Left lung (tissue), 10 donors: ENCODE measurements around the gene BCORL1. TPM values are rescaled to one million over a fixed set of nuclear protein-coding genes. Genes with fewer than 3 reads are reported as not detected.

Source experiments
- ATAC-seq: fragments of 200-7000 bp; cut with Tn5 transposase; one replicate; pipeline ENCODE4 v1.9.1; 2020; ENCODE audit warnings: moderate library complexity
- DNase-seq, 4 donors: peaks; one replicate each; pipeline ENCODE4 v3.0.0-alpha.2; 2013 to 2020
- H3K27ac ChIP-seq, 2 donors: fragments of 200-600 bp; sonication (generic) in 1 of 2; one replicate each; pipeline versions ENCODE4 v1.5.0 to v1.8.0; 2020 to 2021
- H3K27me3 ChIP-seq, 2 donors: fragments of 200-600 bp; sonication (generic) in 1 of 2; one replicate each; pipeline versions ENCODE4 v1.5.0 to v1.8.0; 2020 to 2021
- H3K36me3 ChIP-seq, 2 donors: fragments of 200-600 bp; sonication (generic) in 1 of 2; one replicate each; pipeline versions ENCODE4 v1.5.0 to v1.8.0; 2020 to 2021
- H3K4me1 ChIP-seq, 2 donors: fragments of 200-600 bp; one replicate each; pipeline ENCODE4 v1.8.0; 2021
- H3K4me3 ChIP-seq, 2 donors: fragments of 200-600 bp; sonication (generic) in 1 of 2; one replicate each; pipeline versions ENCODE4 v1.5.0 to v1.8.0; 2020 to 2021; ENCODE audit warnings: mild to moderate bottlenecking in 1 of 2
- H3K9me3 ChIP-seq, 2 donors: fragments of 200-600 bp; sonication (generic) in 1 of 2; one replicate each; pipeline versions ENCODE4 v1.5.0 to v1.8.0; 2020 to 2021
- intact Hi-C, 2 donors: fragments of 100-400 bp; cut with DNase I; formaldehyde crosslinking; loops; one replicate each; pipeline versions ENCODE4 v1.11.2 to v1.14.2; 2022
- polyA plus RNA-seq, 6 donors: library from polyadenylated mRNA; unstranded; fragments of 120-200 nt; gene quantifications; one replicate each; pipeline ENCODE4 v1.2.1, GENCODE V29; 2013; ENCODE audit not compliant: insufficient read length in 6 of 6
- total RNA-seq, 2 donors: library from RNA; stranded (reverse); fragmentation: NEBNext Ultra II Directional; extraction: Animal tissue kit (Norgen Biotek cat#: 25700); gene quantifications; one replicate each; pipeline ENCODE4 v1.2.1, GENCODE V29; 2021
- TF ChIP-seq, protein P1 (sequence below), 2 donors: fragments of 200-600 bp; sonication (generic) in 1 of 2; IDR thresholded peaks; one replicate each; pipeline versions ENCODE4 v1.5.0 to v1.8.0; 2021; ENCODE audit warnings: antibody characterized with exemption in 2 of 2
- donor health status: DM: no; HTN: yes; CAD: no.
- donor health status: DM: no; HTN: no; CAD: no.

The BCORL1 gene
- total and polyA plus RNA-seq, 8 donors: 12.1 to 20.7 (median 18.8) TPM

DNA sequence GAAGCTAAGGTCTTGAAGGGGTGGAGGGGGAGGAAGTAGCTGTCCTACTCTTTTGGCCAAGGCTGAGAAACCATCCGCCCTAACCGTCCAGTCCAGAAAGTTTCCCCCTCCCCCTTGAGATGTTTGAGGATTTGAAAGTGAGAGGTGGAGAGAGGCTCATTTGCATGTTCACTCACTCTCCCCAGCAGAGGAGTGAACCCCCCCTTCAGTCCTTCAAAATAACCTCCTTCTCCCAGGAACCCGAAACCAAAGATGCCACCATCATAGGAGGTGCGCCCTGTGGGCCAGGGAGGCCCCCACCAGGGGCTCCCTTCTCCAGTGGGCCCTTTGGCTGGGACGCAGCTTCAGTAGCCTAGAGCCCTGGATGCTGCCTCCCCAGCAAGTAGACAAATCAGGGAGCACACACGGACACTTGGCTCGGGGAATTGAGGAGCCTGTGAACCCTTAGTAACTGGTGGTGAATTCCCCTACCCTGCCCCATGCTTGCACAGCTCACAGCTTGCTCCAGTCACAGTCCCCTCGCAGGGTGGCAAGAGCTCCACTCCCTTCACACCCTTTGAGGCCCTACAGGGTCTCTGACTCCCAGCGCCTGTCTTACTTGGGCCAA lies 102.3 kb downstream of the BCORL1 start:
- Histone ChIP-seq H3K9me3 (no peaks in the 10 kb centered on the region), H3K27me3 (no peaks in the 10 kb centered on the region), H3K27ac (peak overlapping the region; percentile 26 to 81), H3K36me3 (no peaks in the 10 kb centered on the region), H3K4me3 (no peak overlapping the region), H3K4me1 (peaks cover 0 to 86% of the 10 kb centered on the region in 2 donors)
- intact Hi-C loops: no loop called here
- no peak for ATAC-seq
- no peak for DNase-seq
- TF ChIP-seq, protein P1, sequence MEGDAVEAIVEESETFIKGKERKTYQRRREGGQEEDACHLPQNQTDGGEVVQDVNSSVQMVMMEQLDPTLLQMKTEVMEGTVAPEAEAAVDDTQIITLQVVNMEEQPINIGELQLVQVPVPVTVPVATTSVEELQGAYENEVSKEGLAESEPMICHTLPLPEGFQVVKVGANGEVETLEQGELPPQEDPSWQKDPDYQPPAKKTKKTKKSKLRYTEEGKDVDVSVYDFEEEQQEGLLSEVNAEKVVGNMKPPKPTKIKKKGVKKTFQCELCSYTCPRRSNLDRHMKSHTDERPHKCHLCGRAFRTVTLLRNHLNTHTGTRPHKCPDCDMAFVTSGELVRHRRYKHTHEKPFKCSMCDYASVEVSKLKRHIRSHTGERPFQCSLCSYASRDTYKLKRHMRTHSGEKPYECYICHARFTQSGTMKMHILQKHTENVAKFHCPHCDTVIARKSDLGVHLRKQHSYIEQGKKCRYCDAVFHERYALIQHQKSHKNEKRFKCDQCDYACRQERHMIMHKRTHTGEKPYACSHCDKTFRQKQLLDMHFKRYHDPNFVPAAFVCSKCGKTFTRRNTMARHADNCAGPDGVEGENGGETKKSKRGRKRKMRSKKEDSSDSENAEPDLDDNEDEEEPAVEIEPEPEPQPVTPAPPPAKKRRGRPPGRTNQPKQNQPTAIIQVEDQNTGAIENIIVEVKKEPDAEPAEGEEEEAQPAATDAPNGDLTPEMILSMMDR (IDR thresholded peaks at IDR 0.05): no peak

DNA sequence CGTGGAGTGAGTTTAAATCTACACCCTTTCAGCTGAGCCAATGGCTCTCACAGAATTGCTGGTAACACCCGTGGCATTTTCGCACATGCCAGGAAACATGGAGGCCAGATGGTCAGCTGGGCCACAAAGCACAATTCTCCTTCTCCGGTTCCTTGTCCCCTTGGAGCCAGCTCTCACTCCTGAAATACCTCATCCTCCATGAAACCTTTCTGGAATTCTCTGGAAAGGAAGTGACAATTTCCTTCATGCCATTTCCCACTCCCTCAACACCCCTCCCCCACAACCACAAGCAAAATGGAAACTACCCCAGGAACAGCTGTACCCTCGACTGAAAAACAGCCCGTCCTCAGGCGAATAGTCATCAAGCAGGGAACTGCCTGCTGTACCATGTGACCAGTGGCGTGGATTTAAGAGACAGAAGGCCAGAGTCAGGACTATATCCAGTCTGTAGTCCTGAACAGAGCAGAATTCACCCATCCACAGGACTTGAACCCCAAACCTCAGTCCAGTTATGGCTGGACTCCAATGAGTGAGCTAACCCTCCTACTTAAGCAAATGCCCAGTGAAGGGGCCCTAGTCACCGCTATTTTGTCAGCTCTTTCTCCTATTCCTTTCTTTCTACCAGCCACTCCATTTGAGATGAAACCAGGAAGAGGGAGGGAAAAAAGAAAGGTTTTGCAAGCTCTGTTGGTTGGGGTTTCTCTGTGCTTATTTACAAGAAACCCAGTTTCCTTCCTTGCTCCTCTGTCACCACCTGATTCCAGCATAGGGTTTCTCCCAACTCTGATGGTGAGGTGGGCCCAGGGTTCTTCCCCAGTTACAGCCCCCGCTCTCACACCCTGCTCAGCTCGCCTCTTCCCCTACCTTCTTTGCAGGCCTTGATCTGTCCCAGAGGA lies 103.4 kb downstream of the BCORL1 start:
- intact Hi-C loops: no loop called here
- Histone ChIP-seq H3K9me3 (no peaks in the 10 kb centered on the region), H3K4me3 (peak overlapping the region in 1 of 2 donors; percentile 18), H3K36me3 (no peaks in the 10 kb centered on the region), H3K4me1 (peaks cover 0 to 86% of the 10 kb centered on the region in 2 donors), H3K27ac (peak overlapping the region; percentile 39 to 81), H3K27me3 (no peaks in the 10 kb centered on the region)
- TF ChIP-seq, protein P1 (IDR thresholded peaks at IDR 0.05): no peak
- ATAC-seq (no peak), DNase-seq (no peak)

DNA sequence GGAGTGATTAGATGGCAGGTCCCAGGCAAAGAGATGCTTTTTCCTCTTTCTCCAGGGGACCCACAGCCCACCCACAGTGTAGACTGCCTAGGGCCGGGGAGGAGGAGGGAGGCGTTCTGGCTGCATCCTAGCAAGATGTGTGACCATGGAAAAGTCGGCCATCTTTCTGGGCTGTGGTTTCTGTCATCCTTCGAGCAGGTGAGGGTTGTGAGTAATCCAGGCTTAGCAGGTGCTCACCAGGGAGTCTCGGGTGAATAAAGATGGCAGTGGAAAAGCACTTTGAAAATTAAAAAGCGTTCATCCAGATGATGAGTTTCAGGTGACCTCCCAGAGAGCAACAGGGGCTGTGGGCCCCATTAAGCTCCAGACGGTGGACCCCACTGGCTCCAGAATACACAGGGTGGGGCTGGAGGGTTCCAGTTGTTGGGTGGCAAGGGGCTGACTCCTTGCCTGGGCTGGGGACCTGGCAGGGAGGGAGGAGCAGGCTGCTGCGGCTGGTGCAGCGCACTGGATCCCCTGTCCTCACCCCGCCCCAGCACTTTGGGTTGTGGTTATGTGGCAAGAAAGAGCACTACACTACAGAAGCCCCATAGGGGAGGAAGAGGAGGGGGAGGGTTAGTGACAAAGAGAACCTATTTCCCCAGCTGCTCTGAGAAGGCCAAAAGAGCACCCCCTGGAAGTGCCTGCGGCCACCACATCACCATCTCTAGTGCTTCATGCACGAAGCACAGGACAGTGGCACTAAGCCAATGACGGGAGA lies 104.2 kb downstream of the BCORL1 start:
- peak; percentile 43 for ATAC-seq
- peak overlapping the region; percentile 39 to 81 for H3K27ac ChIP-seq

DNA sequence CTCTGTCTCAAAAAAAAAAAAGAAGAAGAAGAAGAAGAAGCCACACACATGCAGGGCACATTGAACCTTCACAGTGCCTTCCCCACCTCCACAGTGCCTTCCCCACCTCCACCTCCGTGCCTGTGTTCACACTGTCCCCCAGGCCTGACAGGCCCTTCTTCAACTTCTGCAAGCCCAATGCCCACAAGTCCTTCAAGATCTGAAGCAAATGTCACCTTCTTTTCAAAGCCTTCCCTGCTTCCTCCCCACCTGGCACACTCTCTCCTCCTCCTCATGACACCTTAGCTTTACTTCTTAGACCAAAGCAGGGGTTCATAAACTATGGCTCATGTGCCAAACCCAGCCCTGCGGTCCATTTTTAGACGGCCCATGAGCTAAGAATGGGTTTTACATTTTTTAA lies 107.9 kb downstream of the BCORL1 start:
- H3K4me3 ChIP-seq: no peak overlapping the region
- H3K4me1 ChIP-seq: peaks cover 0 to 89% of the 10 kb centered on the region in 2 donors
- TF ChIP-seq, protein P1 (IDR thresholded peaks at IDR 0.05): no peak
- intact Hi-C loops: no loop called here
- ATAC-seq (no peak), DNase-seq (no peak)
- no peaks in the 10 kb centered on the region for H3K27me3 ChIP-seq
- peak overlapping the region in 1 of 2 donors; percentile 81 for H3K27ac ChIP-seq
- H3K9me3 ChIP-seq: no peaks in the 10 kb centered on the region
- no peaks in the 10 kb centered on the region for H3K36me3 ChIP-seq

More for the DNA sequence above, 104.2 kb downstream of the BCORL1 start:
- Histone ChIP-seq H3K9me3 (no peaks in the 10 kb centered on the region), H3K4me1 (peaks cover 0 to 85% of the 10 kb centered on the region in 2 donors), H3K36me3 (no peaks in the 10 kb centered on the region), H3K27me3 (no peaks in the 10 kb centered on the region), H3K4me3 (peak overlapping the region in 1 of 2 donors; percentile 18)
- TF ChIP-seq, protein P1 (IDR thresholded peaks at IDR 0.05): no peak
- peak in 2 of 4 donors; percentile 57 to 81 for DNase-seq
- intact Hi-C loops: no loop called here
